ENCODE measurements around the gene FNDC7. TPM values are rescaled to one million over a fixed set of nuclear protein-coding genes. Genes with fewer than 3 reads are reported as not detected.

The FNDC7 gene
- total and polyA plus RNA-seq, 9 of the 15 experiments (the other 6 are each of a cell fraction or from before 2014, with no cell fraction given): not detected

DNA sequence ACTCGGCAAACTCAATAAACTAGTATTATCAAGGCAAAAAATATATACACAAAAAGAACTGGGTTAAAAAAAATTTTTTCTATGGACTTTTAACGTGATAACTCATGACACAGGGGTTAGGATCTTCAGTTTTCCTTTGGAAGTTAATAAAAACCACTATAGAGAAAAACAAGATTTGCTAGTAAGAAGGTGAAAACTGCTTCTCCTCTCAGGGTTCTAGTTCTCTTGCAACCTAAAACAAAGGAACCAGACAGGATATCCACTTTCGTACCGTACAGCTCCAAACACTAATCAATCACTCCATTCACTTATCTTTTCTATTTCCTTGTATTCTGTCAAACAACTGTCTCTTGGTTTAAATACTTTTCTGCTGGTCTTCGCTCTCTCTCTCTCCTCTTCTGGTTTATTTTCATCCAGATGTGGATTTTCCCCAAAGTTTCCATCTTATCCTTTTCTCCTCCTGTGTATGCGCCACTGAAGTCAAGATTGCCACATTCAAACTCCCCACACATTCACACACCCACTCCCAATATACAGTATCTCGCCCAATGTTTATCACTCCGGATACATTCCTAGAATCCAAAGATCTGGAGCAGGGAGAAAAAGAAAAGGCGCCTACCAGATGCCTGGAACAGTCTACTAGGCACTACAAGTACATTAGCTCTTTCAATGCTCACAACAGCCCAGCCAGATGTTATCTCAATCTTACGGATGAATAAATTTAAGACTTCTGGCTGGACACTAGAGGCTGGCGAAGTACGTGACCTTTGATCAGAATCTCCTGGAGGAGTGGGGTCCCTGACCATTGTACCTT is 21.4 kb upstream of the FNDC7 start (continued):
- TF ChIP-seq, protein P1, sequence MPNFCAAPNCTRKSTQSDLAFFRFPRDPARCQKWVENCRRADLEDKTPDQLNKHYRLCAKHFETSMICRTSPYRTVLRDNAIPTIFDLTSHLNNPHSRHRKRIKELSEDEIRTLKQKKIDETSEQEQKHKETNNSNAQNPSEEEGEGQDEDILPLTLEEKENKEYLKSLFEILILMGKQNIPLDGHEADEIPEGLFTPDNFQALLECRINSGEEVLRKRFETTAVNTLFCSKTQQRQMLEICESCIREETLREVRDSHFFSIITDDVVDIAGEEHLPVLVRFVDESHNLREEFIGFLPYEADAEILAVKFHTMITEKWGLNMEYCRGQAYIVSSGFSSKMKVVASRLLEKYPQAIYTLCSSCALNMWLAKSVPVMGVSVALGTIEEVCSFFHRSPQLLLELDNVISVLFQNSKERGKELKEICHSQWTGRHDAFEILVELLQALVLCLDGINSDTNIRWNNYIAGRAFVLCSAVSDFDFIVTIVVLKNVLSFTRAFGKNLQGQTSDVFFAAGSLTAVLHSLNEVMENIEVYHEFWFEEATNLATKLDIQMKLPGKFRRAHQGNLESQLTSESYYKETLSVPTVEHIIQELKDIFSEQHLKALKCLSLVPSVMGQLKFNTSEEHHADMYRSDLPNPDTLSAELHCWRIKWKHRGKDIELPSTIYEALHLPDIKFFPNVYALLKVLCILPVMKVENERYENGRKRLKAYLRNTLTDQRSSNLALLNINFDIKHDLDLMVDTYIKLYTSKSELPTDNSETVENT (CRISPR knock-in tag; IDR thresholded peaks at IDR 0.05): no peak
- TF ChIP-seq CBX3 (IDR thresholded peaks at IDR 0.05; ENCODE audit: borderline replicate concordance in 1 of 2, low read length in 2 of 2) (no peak), CBX2 (IDR thresholded peaks at IDR 0.05; ENCODE audit: insufficient read depth, low read length, poor library complexity, severe bottlenecking) (no peak), NFATC3 (IDR thresholded peaks at IDR 0.05) (no peak), JUN (IDR thresholded peaks at IDR 0.05; ENCODE audit: borderline replicate concordance, low read depth, low read length) (no peak), JUN (CRISPR knock-in tag; IDR thresholded peaks at IDR 0.05; ENCODE audit: borderline replicate concordance) (no peak; the same call in 1 of the 2 replicates), YBX1 (IDR thresholded peaks at IDR 0.05) (no peak), ATF1 (CRISPR knock-in tag; IDR thresholded peaks at IDR 0.05) (no peak), ATF1 (tag; IDR thresholded peaks at IDR 0.05) (no peak), ARID1B (IDR thresholded peaks at IDR 0.05) (0 out of 2 replicates have a peak, but pooled peaks have one; percentile 61), SRSF1 (IDR thresholded peaks at IDR 0.05; ENCODE audit: low read depth, low read length) (no peak), ZNF57 (CRISPR knock-in tag; IDR thresholded peaks at IDR 0.05) (peak; percentile 3; the same call in 1 of the 2 replicates), ZNF175 (CRISPR knock-in tag; IDR thresholded peaks at IDR 0.05; ENCODE audit: low read depth) (no peak), CEBPB (tag; IDR thresholded peaks at IDR 0.05) (peak; percentile 45), BCL6 (CRISPR knock-in tag; IDR thresholded peaks at IDR 0.05) (no peak)
- TF ChIP-seq, protein P2, sequence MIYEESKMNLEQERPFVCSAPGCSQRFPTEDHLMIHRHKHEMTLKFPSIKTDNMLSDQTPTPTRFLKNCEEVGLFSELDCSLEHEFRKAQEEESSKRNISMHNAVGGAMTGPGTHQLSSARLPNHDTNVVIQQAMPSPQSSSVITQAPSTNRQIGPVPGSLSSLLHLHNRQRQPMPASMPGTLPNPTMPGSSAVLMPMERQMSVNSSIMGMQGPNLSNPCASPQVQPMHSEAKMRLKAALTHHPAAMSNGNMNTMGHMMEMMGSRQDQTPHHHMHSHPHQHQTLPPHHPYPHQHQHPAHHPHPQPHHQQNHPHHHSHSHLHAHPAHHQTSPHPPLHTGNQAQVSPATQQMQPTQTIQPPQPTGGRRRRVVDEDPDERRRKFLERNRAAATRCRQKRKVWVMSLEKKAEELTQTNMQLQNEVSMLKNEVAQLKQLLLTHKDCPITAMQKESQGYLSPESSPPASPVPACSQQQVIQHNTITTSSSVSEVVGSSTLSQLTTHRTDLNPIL (CRISPR knock-in tag; IDR thresholded peaks at IDR 0.05): no peak
- TF ChIP-seq, protein P3, sequence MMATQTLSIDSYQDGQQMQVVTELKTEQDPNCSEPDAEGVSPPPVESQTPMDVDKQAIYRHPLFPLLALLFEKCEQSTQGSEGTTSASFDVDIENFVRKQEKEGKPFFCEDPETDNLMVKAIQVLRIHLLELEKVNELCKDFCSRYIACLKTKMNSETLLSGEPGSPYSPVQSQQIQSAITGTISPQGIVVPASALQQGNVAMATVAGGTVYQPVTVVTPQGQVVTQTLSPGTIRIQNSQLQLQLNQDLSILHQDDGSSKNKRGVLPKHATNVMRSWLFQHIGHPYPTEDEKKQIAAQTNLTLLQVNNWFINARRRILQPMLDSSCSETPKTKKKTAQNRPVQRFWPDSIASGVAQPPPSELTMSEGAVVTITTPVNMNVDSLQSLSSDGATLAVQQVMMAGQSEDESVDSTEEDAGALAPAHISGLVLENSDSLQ (IDR thresholded peaks at IDR 0.05): peak; percentile 34; the same call in 1 of the 2 replicates
- TF ChIP-seq, protein P4, sequence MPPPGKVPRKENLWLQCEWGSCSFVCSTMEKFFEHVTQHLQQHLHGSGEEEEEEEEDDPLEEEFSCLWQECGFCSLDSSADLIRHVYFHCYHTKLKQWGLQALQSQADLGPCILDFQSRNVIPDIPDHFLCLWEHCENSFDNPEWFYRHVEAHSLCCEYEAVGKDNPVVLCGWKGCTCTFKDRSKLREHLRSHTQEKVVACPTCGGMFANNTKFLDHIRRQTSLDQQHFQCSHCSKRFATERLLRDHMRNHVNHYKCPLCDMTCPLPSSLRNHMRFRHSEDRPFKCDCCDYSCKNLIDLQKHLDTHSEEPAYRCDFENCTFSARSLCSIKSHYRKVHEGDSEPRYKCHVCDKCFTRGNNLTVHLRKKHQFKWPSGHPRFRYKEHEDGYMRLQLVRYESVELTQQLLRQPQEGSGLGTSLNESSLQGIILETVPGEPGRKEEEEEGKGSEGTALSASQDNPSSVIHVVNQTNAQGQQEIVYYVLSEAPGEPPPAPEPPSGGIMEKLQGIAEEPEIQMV (tag; conservative IDR thresholded peaks at IDR 0.05; ENCODE audit: low read depth): no peak
- TF ChIP-seq, protein P5, sequence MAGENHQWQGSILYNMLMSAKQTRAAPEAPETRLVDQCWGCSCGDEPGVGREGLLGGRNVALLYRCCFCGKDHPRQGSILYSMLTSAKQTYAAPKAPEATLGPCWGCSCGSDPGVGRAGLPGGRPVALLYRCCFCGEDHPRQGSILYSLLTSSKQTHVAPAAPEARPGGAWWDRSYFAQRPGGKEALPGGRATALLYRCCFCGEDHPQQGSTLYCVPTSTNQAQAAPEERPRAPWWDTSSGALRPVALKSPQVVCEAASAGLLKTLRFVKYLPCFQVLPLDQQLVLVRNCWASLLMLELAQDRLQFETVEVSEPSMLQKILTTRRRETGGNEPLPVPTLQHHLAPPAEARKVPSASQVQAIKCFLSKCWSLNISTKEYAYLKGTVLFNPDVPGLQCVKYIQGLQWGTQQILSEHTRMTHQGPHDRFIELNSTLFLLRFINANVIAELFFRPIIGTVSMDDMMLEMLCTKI (IDR thresholded peaks at IDR 0.05; ENCODE audit: partially characterized antibody): no peak
